Measurements from ENCODE around the gene MCF2L2. TPM values are rescaled to one million over a fixed set of nuclear protein-coding genes. Genes with fewer than 3 reads are reported as not detected.
A peak's percentile ranks its signal among the peaks of the same experiment; 100 is the strongest.
"Not testable (repeated sequence)": the region's sequence is repeated elsewhere in the genome, so short reads cannot be mapped to it uniquely, and the experiment has no call there.

Gene MCF2L2
- total and polyA plus RNA-seq, 7 donors = 0.17 to 2.7 (median 0.57) TPM

- intact Hi-C loops (cut with DNase I) = no loop called here
- ATAC-seq (peak; percentile 43 to 69 (median 58)), DNase-seq (peak; percentile 75 to 80)
- Histone ChIP-seq H3K4me1 (no peaks in the 10 kb centered on the region), H3K9me3 (no peaks in the 10 kb centered on the region), H3K27ac (no peak overlapping the region), H3K36me3 (ENCODE audit: insufficient read depth in 1 of 2, low read depth in 1 of 2) (no peaks in the 10 kb centered on the region), H3K4me3 (peak overlapping the region; percentile 74), H3K27me3 (ENCODE audit: insufficient read depth in 3 of 3, low read length in 2 of 3) (peaks cover 0 to 27% (median 8%) of the 10 kb centered on the region in 3 donors)
- TF ChIP-seq, protein P1, sequence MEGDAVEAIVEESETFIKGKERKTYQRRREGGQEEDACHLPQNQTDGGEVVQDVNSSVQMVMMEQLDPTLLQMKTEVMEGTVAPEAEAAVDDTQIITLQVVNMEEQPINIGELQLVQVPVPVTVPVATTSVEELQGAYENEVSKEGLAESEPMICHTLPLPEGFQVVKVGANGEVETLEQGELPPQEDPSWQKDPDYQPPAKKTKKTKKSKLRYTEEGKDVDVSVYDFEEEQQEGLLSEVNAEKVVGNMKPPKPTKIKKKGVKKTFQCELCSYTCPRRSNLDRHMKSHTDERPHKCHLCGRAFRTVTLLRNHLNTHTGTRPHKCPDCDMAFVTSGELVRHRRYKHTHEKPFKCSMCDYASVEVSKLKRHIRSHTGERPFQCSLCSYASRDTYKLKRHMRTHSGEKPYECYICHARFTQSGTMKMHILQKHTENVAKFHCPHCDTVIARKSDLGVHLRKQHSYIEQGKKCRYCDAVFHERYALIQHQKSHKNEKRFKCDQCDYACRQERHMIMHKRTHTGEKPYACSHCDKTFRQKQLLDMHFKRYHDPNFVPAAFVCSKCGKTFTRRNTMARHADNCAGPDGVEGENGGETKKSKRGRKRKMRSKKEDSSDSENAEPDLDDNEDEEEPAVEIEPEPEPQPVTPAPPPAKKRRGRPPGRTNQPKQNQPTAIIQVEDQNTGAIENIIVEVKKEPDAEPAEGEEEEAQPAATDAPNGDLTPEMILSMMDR (IDR thresholded peaks at IDR 0.05) = no peak
- WGBS, 3 donors = 1 to 2% (median 1%) methylated on average over 46 to 47 of the region's 47 CpGs
Measured at GRCh38 chr3:183427876-183428446, 458 bp downstream of the MCF2L2 start.

DNA sequence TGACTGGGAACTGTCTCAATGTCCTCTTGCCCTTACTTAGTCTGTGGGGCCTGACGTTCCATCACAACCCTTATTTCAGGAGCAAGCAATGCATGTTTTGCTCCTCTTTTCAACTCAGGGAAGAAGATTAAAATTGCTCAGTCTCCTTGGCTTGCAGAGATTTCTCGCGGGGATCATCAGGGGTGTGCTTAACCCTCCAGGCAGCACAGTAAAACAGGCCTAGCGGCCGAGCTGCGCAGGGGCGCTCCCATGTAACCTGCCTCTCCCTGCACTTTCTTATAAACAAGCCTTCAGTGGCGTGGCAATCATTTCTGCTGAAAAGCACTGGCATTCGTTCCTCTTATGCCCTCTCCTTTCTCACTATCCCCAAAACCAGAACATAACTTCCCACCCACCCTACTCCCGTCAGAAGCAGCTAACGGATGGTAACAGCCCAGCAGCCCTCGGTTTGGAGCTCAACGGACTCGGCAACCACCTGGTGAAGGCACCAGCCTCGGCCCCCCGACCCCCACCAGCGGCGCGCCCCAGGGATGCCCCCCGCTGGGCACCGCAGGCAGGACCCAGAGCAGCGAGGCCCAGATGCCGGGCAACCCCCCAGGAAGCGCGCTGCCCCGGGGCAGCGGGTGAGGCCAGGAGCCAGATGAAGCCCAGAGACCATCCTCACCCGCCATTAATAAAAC is 1.1 kb downstream of the MCF2L2 start:
- H3K4me1 ChIP-seq = no peaks in the 10 kb centered on the region
- H3K4me3 ChIP-seq = peak overlapping the region; percentile 74
- H3K9me3 ChIP-seq = no peaks in the 10 kb centered on the region
- WGBS, 3 donors = 40 to 45% (median 43%) methylated on average over 28 of the region's 28 CpGs
- intact Hi-C loops (cut with DNase I) = no loop called here
- TF ChIP-seq, protein P1 (IDR thresholded peaks at IDR 0.05) = no peak
- ATAC-seq = peak in 1 of 4 donors; percentile 11
- no peaks in the 10 kb centered on the region for H3K36me3 ChIP-seq (ENCODE audit: insufficient read depth in 1 of 2, low read depth in 1 of 2)
- no peak overlapping the region for H3K27ac ChIP-seq
- H3K27me3 ChIP-seq (ENCODE audit: insufficient read depth in 3 of 3, low read length in 2 of 3) = peaks cover 0 to 27% (median 8%) of the 10 kb centered on the region in 3 donors
- DNase-seq = no peak

DNA sequence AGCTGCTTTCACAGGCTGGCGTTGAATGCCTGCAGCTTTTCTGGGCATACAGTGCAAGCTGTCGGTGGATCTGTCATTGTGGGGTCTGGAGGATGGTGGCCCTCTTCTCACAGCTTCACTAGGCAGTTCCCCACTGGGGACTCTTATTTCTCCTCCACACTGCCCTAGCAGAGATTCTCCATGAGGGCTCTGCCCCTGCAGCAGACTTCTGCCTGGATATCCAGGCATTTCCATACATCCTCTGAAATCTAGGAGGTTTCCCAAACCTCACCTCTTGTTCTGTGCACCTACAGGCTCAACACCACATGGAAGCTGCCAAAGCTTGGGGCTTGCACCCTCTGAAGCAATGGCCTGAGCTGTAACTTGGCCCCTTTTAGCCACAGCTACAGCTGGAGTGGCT is 9.6 kb downstream of the MCF2L2 start:
- H3K4me1 ChIP-seq; H3K9me3 ChIP-seq; ATAC-seq; H3K27ac ChIP-seq; H3K36me3 ChIP-seq (ENCODE audit: insufficient read depth in 1 of 2, low read depth in 1 of 2); DNase-seq; H3K27me3 ChIP-seq (ENCODE audit: insufficient read depth in 3 of 3, low read length in 2 of 3); H3K4me3 ChIP-seq; intact Hi-C loops (cut with DNase I): not testable (repeated sequence)
- WGBS, 3 donors = 91 to 97% (median 95%) methylated on average over 2 of the region's 2 CpGs

DNA sequence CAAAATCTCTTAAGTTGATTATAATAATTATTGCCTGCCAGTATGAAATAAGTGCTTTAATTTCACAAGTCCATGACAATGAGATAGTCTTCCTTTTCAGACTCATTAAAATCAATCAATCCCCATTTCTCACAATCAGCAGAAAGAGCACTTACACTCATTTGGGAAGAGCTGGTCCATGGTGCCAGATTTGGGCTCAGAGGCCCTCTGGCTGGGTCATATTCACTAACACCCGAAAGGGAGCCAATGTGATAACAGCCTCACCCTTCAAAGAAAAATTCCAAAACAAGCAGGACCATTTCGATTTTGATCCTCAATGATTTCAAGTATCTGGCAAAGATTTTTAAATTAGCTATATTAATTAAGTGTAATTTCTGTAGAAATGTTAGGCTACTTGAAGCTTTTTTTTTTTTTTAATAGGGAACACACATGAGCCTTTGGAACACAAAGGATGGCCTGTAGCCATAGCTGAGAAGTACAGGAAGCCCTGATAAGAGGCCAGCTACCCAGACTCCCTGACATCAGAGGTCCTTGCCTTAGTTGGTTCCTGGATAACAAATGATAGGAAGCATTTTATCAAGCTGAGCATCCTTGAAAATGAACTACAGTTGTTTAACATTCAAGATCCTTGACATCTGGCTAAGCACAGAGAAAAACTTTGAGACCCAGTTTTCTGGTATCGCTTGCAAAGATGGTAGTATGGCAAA is 17.1 kb downstream of the MCF2L2 start:
- Histone ChIP-seq H3K27ac (no peak overlapping the region), H3K27me3 (ENCODE audit: insufficient read depth in 3 of 3, low read length in 2 of 3) (no peaks in the 10 kb centered on the region), H3K9me3 (no peaks in the 10 kb centered on the region), H3K36me3 (ENCODE audit: insufficient read depth in 1 of 2, low read depth in 1 of 2) (no peaks in the 10 kb centered on the region), H3K4me1 (no peaks in the 10 kb centered on the region), H3K4me3 (no peak overlapping the region)
- intact Hi-C loops (cut with DNase I) = no loop called here
- 78 to 88% (median 81%) methylated on average over 3 of the region's 3 CpGs for WGBS, 3 donors
- DNase-seq (no peak), ATAC-seq (no peak)
- TF ChIP-seq, protein P1 (IDR thresholded peaks at IDR 0.05) = no peak

DNA sequence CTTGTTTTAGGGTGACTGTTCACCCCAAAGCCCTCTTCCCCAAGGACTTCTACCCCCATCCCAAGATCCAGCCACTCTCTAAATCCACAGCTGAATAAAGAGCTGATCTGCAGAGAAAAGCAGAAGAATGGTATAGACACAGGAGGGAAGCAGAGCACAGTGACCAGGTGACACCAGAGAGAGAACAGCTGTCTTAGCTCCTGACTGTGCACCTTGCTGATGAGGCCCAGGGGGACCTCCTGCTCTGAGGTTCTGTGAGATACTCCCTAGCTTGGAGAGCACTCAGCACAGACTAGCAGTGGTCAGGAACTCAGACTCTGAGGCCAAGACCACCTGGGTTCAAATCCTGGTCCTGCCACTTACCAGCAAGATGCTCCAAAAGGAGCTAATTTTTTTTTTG is 17.7 kb downstream of the MCF2L2 start:
- no peak overlapping the region for H3K4me3 ChIP-seq
- no peaks in the 10 kb centered on the region for H3K4me1 ChIP-seq
- ATAC-seq (no peak), DNase-seq (no peak)
- TF ChIP-seq, protein P1 (IDR thresholded peaks at IDR 0.05) = no peak
- no peaks in the 10 kb centered on the region for H3K36me3 ChIP-seq (ENCODE audit: insufficient read depth in 1 of 2, low read depth in 1 of 2)
- no peak overlapping the region for H3K27ac ChIP-seq
- H3K9me3 ChIP-seq = no peaks in the 10 kb centered on the region
- intact Hi-C loops (cut with DNase I) = no loop called here
- no peaks in the 10 kb centered on the region for H3K27me3 ChIP-seq (ENCODE audit: insufficient read depth in 3 of 3, low read length in 2 of 3)
